GM18520 (cell line): Measurements from ENCODE around the gene SLC6A3.
"Not testable (repeated sequence)": the region's sequence is repeated elsewhere in the genome, so short reads cannot be mapped to it uniquely, and the experiment has no call there.

Experiments
- ATAC-seq: cut with Tn5 transposase; IDR thresholded peaks from one replicate; pipeline ENCODE4 v1.9.1; 2021; ENCODE audit not compliant: unreplicated experiment

SLC6A3 gene

GRCh38 chr5:1465117-1465516 is 19.9 kb upstream of the SLC6A3 start:
- no peak for ATAC-seq

GRCh38 chr5:1464511-1464910 is 19.3 kb upstream of the SLC6A3 start:
- no peak for ATAC-seq

GRCh38 chr5:1464096-1464446 is 18.8 kb upstream of the SLC6A3 start:
- ATAC-seq = no peak

GRCh38 chr5:1463326-1464095 is 18.3 kb upstream of the SLC6A3 start:
- no peak for ATAC-seq

GRCh38 chr5:1462358-1462757 is 17.1 kb upstream of the SLC6A3 start:
- no peak for ATAC-seq

GRCh38 chr5:1461396-1461795 is 16.2 kb upstream of the SLC6A3 start:
- ATAC-seq = no peak

- no peak for ATAC-seq
These were observed 14.9 kb upstream of the SLC6A3 start for GRCh38 chr5:1460054-1460682.

GRCh38 chr5:1459435-1459834 is 14.2 kb upstream of the SLC6A3 start:
- not testable (repeated sequence) for ATAC-seq

- not testable (repeated sequence) for ATAC-seq
These were observed 11.1 kb upstream of the SLC6A3 start for GRCh38 chr5:1456110-1456881.

GRCh38 chr5:1453613-1454012 is 8.4 kb upstream of the SLC6A3 start:
- no peak for ATAC-seq

- no peak for ATAC-seq
These were observed 3.9 kb upstream of the SLC6A3 start for GRCh38 chr5:1449081-1449630.

GRCh38 chr5:1448511-1449011 is 3.3 kb upstream of the SLC6A3 start:
- ATAC-seq = no peak

- no peak for ATAC-seq
These were observed 2.6 kb upstream of the SLC6A3 start for GRCh38 chr5:1447671-1448361.

GRCh38 chr5:1446602-1447343 is 1.5 kb upstream of the SLC6A3 start:
- ATAC-seq = no peak

GRCh38 chr5:1445689-1446601 is 705 bp upstream of the SLC6A3 start:
- ATAC-seq = no peak

- no peak for ATAC-seq
These were observed 665 bp downstream of the SLC6A3 start for GRCh38 chr5:1444361-1445189.

GRCh38 chr5:1443991-1444360 is 1.3 kb downstream of the SLC6A3 start:
- ATAC-seq = no peak

- ATAC-seq = no peak
These were observed 2.1 kb downstream of the SLC6A3 start for GRCh38 chr5:1443171-1443570.
